ENCODE measurements around the gene PWWP2A. TPM values are rescaled to one million over a fixed set of nuclear protein-coding genes. Genes with fewer than 3 reads are reported as not detected.

PWWP2A gene
- total RNA-seq, 1 experiment from 2014 or later, result 14.7 TPM

- RAD21 ChIA-PET (ENCODE audit: low non-redundant PET in 1 of 2, low total read pairs in 2 of 2, uncharacterized antibody in 2 of 2, unreplicated experiment in 2 of 2), result no interaction called here
- DNase-seq (ENCODE audit: low read depth, low spot score), result no peak
- Histone ChIP-seq H4K20me1 (ENCODE audit: insufficient read depth) (no peaks in the 10 kb centered on the region), H3K27me3 (ENCODE audit: insufficient read depth, low read length) (no peaks in the 10 kb centered on the region), H3K36me3 (ENCODE audit: control insufficient read depth in 1 of 2, insufficient read depth in 2 of 2, low read length in 2 of 2) (peaks cover 27 to 29% of the 10 kb centered on the region in 2 experiments; a peak in 3 of 4 replicates), H2AFZ (ENCODE audit: low read depth, low read length, poor library complexity, severe bottlenecking) (no peak overlapping the region), H3K9me2 (ENCODE audit: insufficient read depth) (no peaks in the 10 kb centered on the region), H3K9me3 (ENCODE audit: control insufficient read depth in 1 of 2, insufficient read depth in 1 of 2, low read depth in 1 of 2, low read length in 2 of 2) (no peaks in the 10 kb centered on the region), H3K4me3 (replicated peaks in 1 of 2; ENCODE audit: low read depth in 1 of 2, low read length in 2 of 2) (no peak overlapping the region), H3K27ac (ENCODE audit: low read depth, low read length) (no peak overlapping the region), H3K79me2 (ENCODE audit: insufficient read depth, low read length) (no peaks in the 10 kb centered on the region), H3K9ac (ENCODE audit: low read length) (no peak overlapping the region), H3K4me2 (ENCODE audit: low read length) (no peak overlapping the region), H3K4me1 (ENCODE audit: control insufficient read depth in 1 of 2, insufficient read depth in 2 of 2, low read length in 2 of 2) (peaks cover 0 to 3% of the 10 kb centered on the region in 2 experiments; a peak in 1 of 4 replicates)
- no peak for ATAC-seq
- CTCF ChIA-PET, result interaction anchor here (0.7 kb wide), 1 partner anchor 31 kb away, joined by 3 read pairs; no protein-coding TSS in a partner anchor
- TF ChIP-seq SRF (IDR thresholded peaks at IDR 0.05; ENCODE audit: low read depth) (no peak), SIN3A (IDR thresholded peaks at IDR 0.05; ENCODE audit: low read depth) (no peak), ZFX (IDR thresholded peaks at IDR 0.05) (no peak), EZH2 (IDR thresholded peaks at IDR 0.05) (no peak), POLR2AphosphoS5 (IDR thresholded peaks at IDR 0.05; ENCODE audit: low read depth, low read length) (no peak), JUND (IDR thresholded peaks at IDR 0.05) (no peak), EGR1 (IDR thresholded peaks at IDR 0.05; ENCODE audit: low read depth) (no peak), SP1 (IDR thresholded peaks at IDR 0.05; ENCODE audit: low read depth) (no peak), POLR2A (IDR thresholded peaks at IDR 0.05; ENCODE audit: borderline replicate concordance, extremely low read depth, insufficient read depth, insufficient read length) (no peak), ZNF274 (IDR thresholded peaks at IDR 0.05; ENCODE audit: low read depth, low read length) (no peak), YY1 (IDR thresholded peaks at IDR 0.05; ENCODE audit: extremely low read depth, insufficient replicate concordance, low read depth, low read length) (no peak)
- TF ChIP-seq, protein P1, sequence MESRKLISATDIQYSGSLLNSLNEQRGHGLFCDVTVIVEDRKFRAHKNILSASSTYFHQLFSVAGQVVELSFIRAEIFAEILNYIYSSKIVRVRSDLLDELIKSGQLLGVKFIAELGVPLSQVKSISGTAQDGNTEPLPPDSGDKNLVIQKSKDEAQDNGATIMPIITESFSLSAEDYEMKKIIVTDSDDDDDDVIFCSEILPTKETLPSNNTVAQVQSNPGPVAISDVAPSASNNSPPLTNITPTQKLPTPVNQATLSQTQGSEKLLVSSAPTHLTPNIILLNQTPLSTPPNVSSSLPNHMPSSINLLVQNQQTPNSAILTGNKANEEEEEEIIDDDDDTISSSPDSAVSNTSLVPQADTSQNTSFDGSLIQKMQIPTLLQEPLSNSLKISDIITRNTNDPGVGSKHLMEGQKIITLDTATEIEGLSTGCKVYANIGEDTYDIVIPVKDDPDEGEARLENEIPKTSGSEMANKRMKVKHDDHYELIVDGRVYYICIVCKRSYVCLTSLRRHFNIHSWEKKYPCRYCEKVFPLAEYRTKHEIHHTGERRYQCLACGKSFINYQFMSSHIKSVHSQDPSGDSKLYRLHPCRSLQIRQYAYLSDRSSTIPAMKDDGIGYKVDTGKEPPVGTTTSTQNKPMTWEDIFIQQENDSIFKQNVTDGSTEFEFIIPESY (IDR thresholded peaks at IDR 0.05; ENCODE audit: extremely low read depth, insufficient replicate concordance, low read length), result no peak
- TF ChIP-seq, protein P2, sequence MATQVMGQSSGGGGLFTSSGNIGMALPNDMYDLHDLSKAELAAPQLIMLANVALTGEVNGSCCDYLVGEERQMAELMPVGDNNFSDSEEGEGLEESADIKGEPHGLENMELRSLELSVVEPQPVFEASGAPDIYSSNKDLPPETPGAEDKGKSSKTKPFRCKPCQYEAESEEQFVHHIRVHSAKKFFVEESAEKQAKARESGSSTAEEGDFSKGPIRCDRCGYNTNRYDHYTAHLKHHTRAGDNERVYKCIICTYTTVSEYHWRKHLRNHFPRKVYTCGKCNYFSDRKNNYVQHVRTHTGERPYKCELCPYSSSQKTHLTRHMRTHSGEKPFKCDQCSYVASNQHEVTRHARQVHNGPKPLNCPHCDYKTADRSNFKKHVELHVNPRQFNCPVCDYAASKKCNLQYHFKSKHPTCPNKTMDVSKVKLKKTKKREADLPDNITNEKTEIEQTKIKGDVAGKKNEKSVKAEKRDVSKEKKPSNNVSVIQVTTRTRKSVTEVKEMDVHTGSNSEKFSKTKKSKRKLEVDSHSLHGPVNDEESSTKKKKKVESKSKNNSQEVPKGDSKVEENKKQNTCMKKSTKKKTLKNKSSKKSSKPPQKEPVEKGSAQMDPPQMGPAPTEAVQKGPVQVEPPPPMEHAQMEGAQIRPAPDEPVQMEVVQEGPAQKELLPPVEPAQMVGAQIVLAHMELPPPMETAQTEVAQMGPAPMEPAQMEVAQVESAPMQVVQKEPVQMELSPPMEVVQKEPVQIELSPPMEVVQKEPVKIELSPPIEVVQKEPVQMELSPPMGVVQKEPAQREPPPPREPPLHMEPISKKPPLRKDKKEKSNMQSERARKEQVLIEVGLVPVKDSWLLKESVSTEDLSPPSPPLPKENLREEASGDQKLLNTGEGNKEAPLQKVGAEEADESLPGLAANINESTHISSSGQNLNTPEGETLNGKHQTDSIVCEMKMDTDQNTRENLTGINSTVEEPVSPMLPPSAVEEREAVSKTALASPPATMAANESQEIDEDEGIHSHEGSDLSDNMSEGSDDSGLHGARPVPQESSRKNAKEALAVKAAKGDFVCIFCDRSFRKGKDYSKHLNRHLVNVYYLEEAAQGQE (IDR thresholded peaks at IDR 0.05; ENCODE audit: low read depth), result no peak
- TF ChIP-seq, protein P3, sequence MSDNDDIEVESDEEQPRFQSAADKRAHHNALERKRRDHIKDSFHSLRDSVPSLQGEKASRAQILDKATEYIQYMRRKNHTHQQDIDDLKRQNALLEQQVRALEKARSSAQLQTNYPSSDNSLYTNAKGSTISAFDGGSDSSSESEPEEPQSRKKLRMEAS (IDR thresholded peaks at IDR 0.05), result no peak
- TF ChIP-seq, protein P4, sequence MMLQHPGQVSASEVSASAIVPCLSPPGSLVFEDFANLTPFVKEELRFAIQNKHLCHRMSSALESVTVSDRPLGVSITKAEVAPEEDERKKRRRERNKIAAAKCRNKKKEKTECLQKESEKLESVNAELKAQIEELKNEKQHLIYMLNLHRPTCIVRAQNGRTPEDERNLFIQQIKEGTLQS (IDR thresholded peaks at IDR 0.05), result no peak
- BruUV-seq (replicated peaks), result no TSS peak
- POLR2A ChIA-PET, result no interaction called here
- intact Hi-C loops (cut with micrococcal nuclease), result no loop called here
These were observed 70.2 kb downstream of the PWWP2A start for GRCh38 chr5:160049099-160049498.

All from HCT116 (cell line).